SK-N-SH treated with all-trans-retinoic acid at 6 μM for 48 hours (cell line): Measurements from ENCODE around the gene C17orf50.

ENCODE experiments used
- ATAC-seq: fragments of 200-7000 bp; cut with Tn5 transposase; 3 replicates; pipeline ENCODE4 v1.9.1; 2020; ENCODE audit warnings: mild to moderate bottlenecking, moderate library complexity
- BACH2 ChIP-seq: fragments of 250-450 bp; sonication (Bioruptor Pico); IDR thresholded peaks from 2 replicates; pipeline ENCODE4 v1.9.0; 2021; ENCODE audit warnings: mild to moderate bottlenecking, borderline replicate concordance
- CREB5 ChIP-seq: fragments of 250-450 bp; sonication (Bioruptor Pico); IDR thresholded peaks from 2 replicates; pipeline ENCODE4 v1.5.1; 2020; ENCODE audit warnings: low read depth, mild to moderate bottlenecking, moderate library complexity
- CSDC2 ChIP-seq: fragments of 250-450 bp; sonication (Bioruptor Pico); IDR thresholded peaks from 2 replicates; pipeline ENCODE4 v1.5.0; 2020; ENCODE audit warnings: mild to moderate bottlenecking, moderate library complexity
- CSRNP3 ChIP-seq: fragments of 250-450 bp; sonication (Bioruptor Pico); IDR thresholded peaks from 2 replicates; pipeline ENCODE4 v1.5.1; 2021; ENCODE audit warnings: mild to moderate bottlenecking, moderate library complexity
- ESRRG ChIP-seq: fragments of 250-450 bp; sonication (Bioruptor Pico); IDR thresholded peaks from 2 replicates; pipeline ENCODE4 v1.6.1; 2021; ENCODE audit warnings: mild to moderate bottlenecking
- ISL1 ChIP-seq: fragments of 250-450 bp; sonication (Bioruptor Pico); IDR thresholded peaks from 2 replicates; pipeline ENCODE4 v2.1.2; 2022; ENCODE audit warnings: mild to moderate bottlenecking, moderate library complexity
- OSR1 ChIP-seq: fragments of 250-450 bp; sonication (Bioruptor Pico); IDR thresholded peaks from 2 replicates; pipeline ENCODE4 v1.8.0; 2022; ENCODE audit warnings: moderate library complexity, mild to moderate bottlenecking, inconsistent platforms
- PATZ1 ChIP-seq: fragments of 250-450 bp; sonication (Bioruptor Pico); IDR thresholded peaks from 2 replicates; pipeline ENCODE4 v1.8.0; 2020; ENCODE audit warnings: mild to moderate bottlenecking, moderate library complexity, borderline replicate concordance
- POU6F1 ChIP-seq: fragments of 250-450 bp; sonication (Bioruptor Pico); IDR thresholded peaks from 2 replicates; pipeline ENCODE4 v1.8.0; 2021; ENCODE audit warnings: low read depth, mild to moderate bottlenecking, moderate library complexity, borderline replicate concordance
- RARB ChIP-seq: fragments of 250-450 bp; sonication (Bioruptor Pico); IDR thresholded peaks from 2 replicates; pipeline ENCODE4 v1.8.0; 2021; ENCODE audit warnings: mild to moderate bottlenecking, moderate library complexity
- SNAI2 ChIP-seq: fragments of 250-450 bp; sonication (Bioruptor Pico); IDR thresholded peaks from 2 replicates; pipeline ENCODE4 v1.5.0; 2020; ENCODE audit warnings: mild to moderate bottlenecking, moderate library complexity
- TCF4 ChIP-seq: fragments of 250-450 bp; sonication (Bioruptor Pico); IDR thresholded peaks from 2 replicates; pipeline ENCODE4 v1.8.0; 2021; ENCODE audit warnings: mild to moderate bottlenecking, moderate library complexity, borderline replicate concordance
- TOX ChIP-seq: fragments of 250-450 bp; sonication (Bioruptor Pico); IDR thresholded peaks from 2 replicates; pipeline ENCODE4 v1.8.0; 2021; ENCODE audit warnings: mild to moderate bottlenecking, moderate library complexity, borderline replicate concordance
- TSHZ2 ChIP-seq: fragments of 250-450 bp; sonication (Bioruptor Pico); IDR thresholded peaks from 2 replicates; pipeline ENCODE4 v1.5.0; 2020; ENCODE audit warnings: mild to moderate bottlenecking, moderate library complexity
- ZFP3 ChIP-seq: fragments of 250-450 bp; sonication (Bioruptor Pico); IDR thresholded peaks from 2 replicates; pipeline ENCODE4 v1.5.0; 2020; ENCODE audit warnings: mild to moderate bottlenecking, moderate library complexity
- ZFP30 ChIP-seq: fragments of 450-650 bp; formaldehyde crosslinking; IDR thresholded peaks from 2 replicates; pipeline ENCODE4 v1.5.0; 2022; ENCODE audit warnings: mild to moderate bottlenecking, moderate library complexity
- ZNF565 ChIP-seq: fragments of 450-650 bp; formaldehyde crosslinking; conservative IDR thresholded peaks from 2 replicates; pipeline ENCODE4 v1.5.0; 2020; ENCODE audit warnings: low read depth, mild to moderate bottlenecking, moderate library complexity
- ZNF70 ChIP-seq: fragments of 450-650 bp; formaldehyde crosslinking; IDR thresholded peaks from 2 replicates; pipeline ENCODE4 v1.5.0; 2020; ENCODE audit warnings: mild to moderate bottlenecking, moderate library complexity
- ZNF8 ChIP-seq: fragments of 450-650 bp; formaldehyde crosslinking; IDR thresholded peaks from 2 replicates; pipeline ENCODE4 v1.5.0; 2020; ENCODE audit warnings: mild to moderate bottlenecking, moderate library complexity

C17orf50 gene

DNA sequence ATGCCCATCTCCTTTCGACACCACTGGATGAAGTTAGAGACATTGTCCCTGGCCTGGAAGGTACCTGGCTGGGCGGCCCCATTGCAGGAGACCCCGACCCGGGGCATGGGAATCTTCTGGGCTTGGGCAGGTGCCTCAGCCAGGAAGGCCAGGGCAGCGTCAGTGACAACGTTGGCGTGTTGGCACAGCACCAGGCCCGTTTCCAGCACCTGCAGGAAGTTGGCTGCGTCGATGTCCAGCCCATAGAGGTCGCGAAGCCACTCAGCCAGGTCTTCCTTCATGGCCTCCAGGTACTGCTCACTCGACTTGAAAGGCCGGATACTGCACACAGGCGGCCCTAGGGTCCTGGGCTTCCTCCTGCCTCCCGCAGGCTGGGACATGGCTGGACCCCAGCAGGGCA, 8.2 kb upstream of the C17orf50 start (continued):
- TF ChIP-seq PATZ1: no peak

- TF ChIP-seq TCF4 (CRISPR knock-in tag) (no peak), ZFP3 (CRISPR knock-in tag) (no peak), TOX (CRISPR knock-in tag) (no peak), RARB (CRISPR knock-in tag) (no peak), ZFP30 (no peak), POU6F1 (no peak)
- no peak; the same call in 2 of the 3 replicates for ATAC-seq
Measured at GRCh38 chr17:35752945-35753764, 7.5 kb upstream of the C17orf50 start, which contains the start of gene GAS2L2. Gene GAS2L2 (minus strand): TSS chr17:35753239. CDS start chr17:35752850, 389 bp downstream.

DNA sequence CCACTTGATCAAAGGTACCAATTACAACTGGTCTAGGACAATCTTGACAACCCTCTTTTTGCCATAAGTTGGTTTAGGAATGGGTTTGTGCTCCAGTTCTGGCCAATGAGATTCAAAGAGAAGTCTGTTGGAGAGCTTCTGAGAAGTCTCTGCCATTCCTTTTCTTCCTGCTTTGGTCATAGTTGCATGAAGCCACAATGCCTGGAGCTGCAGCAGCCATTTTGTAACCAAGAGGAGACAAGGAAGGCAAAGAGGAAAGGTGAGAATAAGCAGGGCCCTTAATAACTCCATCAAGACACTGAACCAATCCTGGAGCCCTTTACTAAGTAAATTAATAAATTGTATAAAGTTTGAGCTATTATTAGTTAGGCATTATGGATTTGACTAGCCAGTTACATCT, 3.4 kb upstream of the C17orf50 start:
- TF ChIP-seq CREB5 (CRISPR knock-in tag) (no peak), ZNF70 (CRISPR knock-in tag) (no peak), BACH2 (CRISPR knock-in tag) (no peak), ZFP3 (CRISPR knock-in tag) (no peak), ESRRG (CRISPR knock-in tag) (no peak), CSRNP3 (CRISPR knock-in tag) (no peak), TSHZ2 (no peak), ZNF565 (CRISPR knock-in tag) (no peak), SNAI2 (CRISPR knock-in tag) (no peak), CSDC2 (CRISPR knock-in tag) (no peak), OSR1 (CRISPR knock-in tag) (no peak), ZNF8 (CRISPR knock-in tag) (no peak), POU6F1 (no peak), RARB (CRISPR knock-in tag) (no peak), ISL1 (no peak), TCF4 (CRISPR knock-in tag) (no peak)
- TF ChIP-seq, all 23 proteins: peak for 0
- ATAC-seq: no peak
